GM10266 (cell line): ENCODE data around the gene NKX2-8.

ENCODE experiments used
- DNase-seq: peaks from one replicate; pipeline ENCODE4 v3.0.0; 2012; ENCODE audit errors: extremely low spot score
- TF ChIP-seq, protein P1 (sequence below): IDR thresholded peaks from 2 replicates; pipeline ENCODE4 v1.5.1; 2012; ENCODE audit warnings: mild to moderate bottlenecking, low read depth; ENCODE audit not compliant: control insufficient read depth, insufficient read depth; ENCODE audit errors: missing control alignments

NKX2-8 gene

DNA sequence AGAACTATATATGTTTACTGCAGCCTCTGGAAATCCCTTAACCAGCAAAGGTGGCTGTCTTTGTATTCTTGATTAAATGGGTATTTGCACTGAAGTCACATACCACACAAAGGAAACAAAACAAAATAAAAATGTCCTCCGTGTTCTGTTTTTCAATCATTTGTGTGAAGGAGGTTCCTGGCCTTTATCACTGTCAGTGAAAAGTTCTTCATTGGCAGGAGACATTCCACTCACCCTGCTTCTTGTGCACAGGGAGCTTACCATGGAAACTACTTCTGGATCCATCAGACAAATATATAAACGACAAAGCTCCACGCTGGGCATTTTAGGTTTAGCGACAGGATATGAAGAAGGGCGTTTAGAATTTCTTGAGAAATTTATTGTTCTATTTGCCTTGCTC is 5.7 kb upstream of the NKX2-8 start:
- DNase-seq = no peak
- TF ChIP-seq, protein P1, sequence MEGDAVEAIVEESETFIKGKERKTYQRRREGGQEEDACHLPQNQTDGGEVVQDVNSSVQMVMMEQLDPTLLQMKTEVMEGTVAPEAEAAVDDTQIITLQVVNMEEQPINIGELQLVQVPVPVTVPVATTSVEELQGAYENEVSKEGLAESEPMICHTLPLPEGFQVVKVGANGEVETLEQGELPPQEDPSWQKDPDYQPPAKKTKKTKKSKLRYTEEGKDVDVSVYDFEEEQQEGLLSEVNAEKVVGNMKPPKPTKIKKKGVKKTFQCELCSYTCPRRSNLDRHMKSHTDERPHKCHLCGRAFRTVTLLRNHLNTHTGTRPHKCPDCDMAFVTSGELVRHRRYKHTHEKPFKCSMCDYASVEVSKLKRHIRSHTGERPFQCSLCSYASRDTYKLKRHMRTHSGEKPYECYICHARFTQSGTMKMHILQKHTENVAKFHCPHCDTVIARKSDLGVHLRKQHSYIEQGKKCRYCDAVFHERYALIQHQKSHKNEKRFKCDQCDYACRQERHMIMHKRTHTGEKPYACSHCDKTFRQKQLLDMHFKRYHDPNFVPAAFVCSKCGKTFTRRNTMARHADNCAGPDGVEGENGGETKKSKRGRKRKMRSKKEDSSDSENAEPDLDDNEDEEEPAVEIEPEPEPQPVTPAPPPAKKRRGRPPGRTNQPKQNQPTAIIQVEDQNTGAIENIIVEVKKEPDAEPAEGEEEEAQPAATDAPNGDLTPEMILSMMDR = no peak

- no peak for DNase-seq
- TF ChIP-seq, protein P1 = no peak
Measured at GRCh38 chr14:36585100-36585499, 2.7 kb upstream of the NKX2-8 start.

DNA sequence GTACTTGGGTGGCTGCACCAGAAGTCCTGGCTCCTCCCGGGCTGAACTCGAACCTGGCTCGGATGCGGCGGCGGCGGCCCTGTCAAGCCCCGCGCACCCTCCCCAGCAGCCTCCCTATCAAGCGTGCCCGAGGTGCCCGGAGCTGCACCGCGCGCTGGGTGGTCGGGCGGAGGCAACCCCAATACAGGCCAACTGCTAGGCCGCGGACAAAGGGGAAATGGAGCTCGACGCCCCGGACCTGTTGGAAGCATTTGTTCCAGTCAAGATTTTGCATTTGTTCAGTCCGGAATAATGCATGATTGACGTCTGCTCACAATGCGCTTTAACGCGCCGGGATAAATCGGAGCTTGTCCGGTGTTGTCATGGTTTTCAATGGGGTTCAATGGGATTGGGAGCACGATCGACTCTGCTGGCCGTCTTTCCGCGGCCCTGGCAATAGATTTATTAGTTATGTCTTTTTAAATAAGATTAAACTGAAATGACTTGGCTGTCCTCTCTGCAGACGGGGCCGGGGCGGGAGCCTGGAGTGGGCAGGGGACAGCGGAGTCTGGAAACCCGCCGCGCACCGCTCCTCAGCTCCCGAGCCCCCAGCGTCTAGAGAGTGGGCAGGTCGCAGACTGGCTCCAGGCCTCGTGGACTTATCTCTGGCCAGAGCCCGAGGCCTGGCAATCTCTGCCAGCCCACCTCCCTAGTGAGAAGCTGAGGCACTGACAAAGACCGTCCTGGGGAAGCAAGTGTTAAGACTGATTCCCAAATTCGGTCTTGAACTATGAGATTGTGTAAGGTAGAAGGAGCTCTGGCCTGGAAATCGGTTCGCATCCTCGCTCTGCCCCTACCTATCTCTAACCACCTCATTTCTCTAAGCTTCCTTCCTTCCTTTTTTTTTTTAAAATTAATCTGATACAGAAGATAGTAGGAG is 1.7 kb upstream of the NKX2-8 start:
- DNase-seq = peak; percentile 15
- TF ChIP-seq, protein P1 = no peak

GRCh38 chr14:36583242-36583892 is 953 bp upstream of the NKX2-8 start:
- DNase-seq = no peak
- TF ChIP-seq, protein P1 = no peak

GRCh38 chr14:36582874-36583241 is 444 bp upstream of the NKX2-8 start:
- TF ChIP-seq, protein P1 = no peak
- peak; percentile 21 for DNase-seq

- peak; percentile 26 for DNase-seq
- TF ChIP-seq, protein P1 = no peak
Measured at GRCh38 chr14:36580856-36581831, 1.3 kb downstream of the NKX2-8 start.
